ENCODE data around the gene PPP1R13L. TPM values are rescaled to one million over a fixed set of nuclear protein-coding genes. Genes with fewer than 3 reads are reported as not detected.

The PPP1R13L gene
- total and polyA plus RNA-seq, 2 experiments from 2014 or later: 3.9 to 6.4 TPM

- TF ChIP-seq EZH2phosphoT487 (IDR thresholded peaks at IDR 0.05; ENCODE audit: insufficient read depth, low read depth) (no peak), EZH2 (IDR thresholded peaks at IDR 0.05; ENCODE audit: insufficient read depth, poor library complexity, severe bottlenecking) (no peak)
- in situ Hi-C loops (cut with MboI): no loop called here
- no peaks in the 10 kb centered on the region for H3F3A ChIP-seq (ENCODE audit: insufficient read depth)
- no peaks in the 10 kb centered on the region for H3K27me3 ChIP-seq (replicated peaks; ENCODE audit: insufficient read depth)
- no peaks in the 10 kb centered on the region for H3K9me3 ChIP-seq (ENCODE audit: low read depth)
- no peaks in the 10 kb centered on the region for H3K4me1 ChIP-seq (ENCODE audit: insufficient read depth)
- no peak overlapping the region for H3K9ac ChIP-seq
- H3K4me3 ChIP-seq: no peak overlapping the region
- no peaks in the 10 kb centered on the region for H3K9me2 ChIP-seq (ENCODE audit: insufficient read depth)
- no peaks in the 10 kb centered on the region for H4K20me1 ChIP-seq (ENCODE audit: insufficient read depth)
- no peak overlapping the region for H2AFZ ChIP-seq
- H3K4me2 ChIP-seq (ENCODE audit: unreplicated experiment): no peak overlapping the region
- H3K79me2 ChIP-seq (ENCODE audit: insufficient read depth): no peaks in the 10 kb centered on the region
- 96 to 97% methylated on average over 10 to 12 of the region's 12 CpGs for WGBS, 2 experiments (ENCODE audit: low coverage in 1 of 2, low lambda C conversion rate in 2 of 2, missing lambda C conversion rate in 2 of 2)
- no peak overlapping the region for H3K27ac ChIP-seq
- DNase-seq: no peak
- peaks cover 21% of the 10 kb centered on the region; the same call in 1 of the 2 replicates for H3K36me3 ChIP-seq (ENCODE audit: low read depth)
Observed at GRCh38 chr19:45358213-45358792, 46.6 kb downstream of the PPP1R13L start.

DNA sequence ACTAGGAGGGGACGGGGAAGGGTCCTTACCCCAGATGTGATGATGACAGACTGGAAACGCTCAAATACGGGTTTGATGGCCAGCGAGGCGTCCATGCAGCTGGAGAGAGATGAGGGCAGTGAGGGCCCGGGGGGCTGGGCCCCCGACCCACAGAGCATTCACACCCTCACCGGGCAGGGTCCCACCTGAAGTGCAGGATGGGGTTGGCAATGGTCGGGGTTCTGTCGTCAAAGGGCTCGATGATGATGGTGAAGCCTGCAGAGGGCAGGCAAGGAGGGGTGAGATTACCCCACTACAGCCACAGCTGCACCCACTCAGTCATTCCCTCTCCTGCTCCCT is 47.5 kb downstream of the PPP1R13L start:
- Histone ChIP-seq H2AFZ (no peak overlapping the region), H3K4me1 (ENCODE audit: insufficient read depth) (no peaks in the 10 kb centered on the region), H3K79me2 (ENCODE audit: insufficient read depth) (no peaks in the 10 kb centered on the region), H3K4me2 (ENCODE audit: unreplicated experiment) (no peak overlapping the region), H3K4me3 (no peak overlapping the region), H4K20me1 (ENCODE audit: insufficient read depth) (no peaks in the 10 kb centered on the region), H3K9me2 (ENCODE audit: insufficient read depth) (no peaks in the 10 kb centered on the region), H3K9me3 (ENCODE audit: low read depth) (no peaks in the 10 kb centered on the region), H3K9ac (no peak overlapping the region), H3K27me3 (replicated peaks; ENCODE audit: insufficient read depth) (no peaks in the 10 kb centered on the region), H3K36me3 (ENCODE audit: low read depth) (peaks cover 21% of the 10 kb centered on the region; the same call in 1 of the 2 replicates), H3K27ac (no peak overlapping the region), H3F3A (ENCODE audit: insufficient read depth) (no peaks in the 10 kb centered on the region)
- 93 to 94% methylated on average over 7 to 11 of the region's 11 CpGs for WGBS, 2 experiments (ENCODE audit: low coverage in 1 of 2, low lambda C conversion rate in 2 of 2, missing lambda C conversion rate in 2 of 2)
- no peak for TF ChIP-seq EZH2phosphoT487 (IDR thresholded peaks at IDR 0.05; ENCODE audit: insufficient read depth, low read depth)
- no peak for TF ChIP-seq EZH2 (IDR thresholded peaks at IDR 0.05; ENCODE audit: insufficient read depth, poor library complexity, severe bottlenecking)
- in situ Hi-C loops (cut with MboI): no loop called here
- DNase-seq: no peak

GRCh38 chr19:45356760-45357444 is 48.0 kb downstream of the PPP1R13L start:
- H3K9me3 ChIP-seq (ENCODE audit: low read depth): no peaks in the 10 kb centered on the region
- no peaks in the 10 kb centered on the region for H3K27me3 ChIP-seq (replicated peaks; ENCODE audit: insufficient read depth)
- H3K4me1 ChIP-seq (ENCODE audit: insufficient read depth): no peaks in the 10 kb centered on the region
- H3K4me3 ChIP-seq: no peak overlapping the region
- WGBS, 2 experiments (ENCODE audit: low coverage in 1 of 2, low lambda C conversion rate in 2 of 2, missing lambda C conversion rate in 2 of 2): 86 to 90% methylated on average over 14 to 20 of the region's 20 CpGs
- H3K4me2 ChIP-seq (ENCODE audit: unreplicated experiment): no peak overlapping the region
- no peaks in the 10 kb centered on the region for H3F3A ChIP-seq (ENCODE audit: insufficient read depth)
- no peak overlapping the region for H3K9ac ChIP-seq
- H2AFZ ChIP-seq: no peak overlapping the region
- no peaks in the 10 kb centered on the region for H3K79me2 ChIP-seq (ENCODE audit: insufficient read depth)
- in situ Hi-C loops (cut with MboI): no loop called here
- H3K27ac ChIP-seq: no peak overlapping the region
- DNase-seq: no peak
- TF ChIP-seq EZH2phosphoT487 (IDR thresholded peaks at IDR 0.05; ENCODE audit: insufficient read depth, low read depth) (no peak), EZH2 (IDR thresholded peaks at IDR 0.05; ENCODE audit: insufficient read depth, poor library complexity, severe bottlenecking) (no peak)
- peaks cover 21% of the 10 kb centered on the region; the same call in 1 of the 2 replicates for H3K36me3 ChIP-seq (ENCODE audit: low read depth)
- no peaks in the 10 kb centered on the region for H4K20me1 ChIP-seq (ENCODE audit: insufficient read depth)
- H3K9me2 ChIP-seq (ENCODE audit: insufficient read depth): no peaks in the 10 kb centered on the region

DNA sequence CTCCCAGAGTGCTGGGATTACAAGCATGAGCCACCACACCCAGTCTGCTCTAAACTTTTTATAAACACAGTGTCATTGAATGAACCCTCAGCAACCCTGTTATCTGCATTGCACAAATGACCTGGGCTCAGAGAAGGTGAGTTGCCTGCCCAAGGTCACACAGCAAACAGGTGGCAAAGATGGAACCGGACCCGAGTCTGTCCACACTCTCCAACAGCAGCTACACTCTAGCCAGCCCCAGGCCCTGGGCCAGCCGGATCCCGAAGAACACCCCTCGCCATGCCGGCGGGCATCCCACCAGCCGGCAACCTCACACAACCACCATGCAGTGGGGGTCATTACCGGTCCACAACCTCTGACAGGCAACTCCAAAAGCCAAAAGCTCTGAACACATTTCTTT is 49.0 kb downstream of the PPP1R13L start:
- Histone ChIP-seq H3K9me2 (ENCODE audit: insufficient read depth) (no peaks in the 10 kb centered on the region), H4K20me1 (ENCODE audit: insufficient read depth) (no peaks in the 10 kb centered on the region), H3F3A (ENCODE audit: insufficient read depth) (no peaks in the 10 kb centered on the region), H2AFZ (no peak overlapping the region), H3K4me1 (ENCODE audit: insufficient read depth) (no peaks in the 10 kb centered on the region), H3K27me3 (replicated peaks; ENCODE audit: insufficient read depth) (no peaks in the 10 kb centered on the region), H3K9ac (no peak overlapping the region), H3K4me3 (no peak overlapping the region), H3K36me3 (ENCODE audit: low read depth) (peaks cover 16% of the 10 kb centered on the region; the same call in 1 of the 2 replicates), H3K4me2 (ENCODE audit: unreplicated experiment) (no peak overlapping the region), H3K9me3 (ENCODE audit: low read depth) (no peaks in the 10 kb centered on the region), H3K79me2 (ENCODE audit: insufficient read depth) (no peaks in the 10 kb centered on the region), H3K27ac (no peak overlapping the region)
- no peak for DNase-seq
- WGBS, 2 experiments (ENCODE audit: low coverage in 1 of 2, low lambda C conversion rate in 2 of 2, missing lambda C conversion rate in 2 of 2): 98 to 99% methylated on average over 9 of the region's 9 CpGs
- TF ChIP-seq EZH2phosphoT487 (IDR thresholded peaks at IDR 0.05; ENCODE audit: insufficient read depth, low read depth): no peak
- in situ Hi-C loops (cut with MboI): no loop called here

Data from GM23248 (cell line).